ENCODE measurements around the gene FGF8.

DNA sequence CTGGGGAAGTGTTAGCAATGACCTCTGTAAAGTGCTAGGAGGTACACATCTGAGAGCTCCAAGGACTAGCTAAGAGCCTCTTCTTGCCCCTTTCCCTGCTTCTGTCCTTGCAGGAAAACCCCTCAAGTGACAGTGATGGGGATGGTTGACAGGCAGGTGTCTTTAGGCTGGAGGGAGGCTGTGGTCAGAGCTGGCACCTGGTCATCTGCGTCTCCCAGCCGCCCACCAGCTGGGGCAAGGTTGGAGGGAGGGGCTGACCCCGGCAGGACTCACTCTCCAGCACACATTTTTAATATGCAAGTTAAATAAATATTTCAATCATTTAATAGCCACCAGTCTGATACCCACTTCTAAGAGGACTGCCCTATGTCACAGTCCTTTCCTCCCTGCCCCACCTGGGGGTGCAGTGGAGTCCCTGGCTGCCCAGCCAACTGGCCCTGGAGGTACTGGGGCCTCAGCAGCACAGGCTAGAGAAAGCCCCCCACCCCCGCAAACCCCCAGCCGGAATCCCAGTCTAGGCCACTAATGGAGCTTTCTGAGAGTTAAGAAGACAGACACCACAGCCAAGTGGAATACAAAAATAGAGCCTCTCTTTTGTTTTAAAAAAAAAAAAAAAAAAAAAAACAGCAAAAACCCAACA, 6.3 kb downstream of the FGF8 start:
- TF ChIP-seq, protein P1, sequence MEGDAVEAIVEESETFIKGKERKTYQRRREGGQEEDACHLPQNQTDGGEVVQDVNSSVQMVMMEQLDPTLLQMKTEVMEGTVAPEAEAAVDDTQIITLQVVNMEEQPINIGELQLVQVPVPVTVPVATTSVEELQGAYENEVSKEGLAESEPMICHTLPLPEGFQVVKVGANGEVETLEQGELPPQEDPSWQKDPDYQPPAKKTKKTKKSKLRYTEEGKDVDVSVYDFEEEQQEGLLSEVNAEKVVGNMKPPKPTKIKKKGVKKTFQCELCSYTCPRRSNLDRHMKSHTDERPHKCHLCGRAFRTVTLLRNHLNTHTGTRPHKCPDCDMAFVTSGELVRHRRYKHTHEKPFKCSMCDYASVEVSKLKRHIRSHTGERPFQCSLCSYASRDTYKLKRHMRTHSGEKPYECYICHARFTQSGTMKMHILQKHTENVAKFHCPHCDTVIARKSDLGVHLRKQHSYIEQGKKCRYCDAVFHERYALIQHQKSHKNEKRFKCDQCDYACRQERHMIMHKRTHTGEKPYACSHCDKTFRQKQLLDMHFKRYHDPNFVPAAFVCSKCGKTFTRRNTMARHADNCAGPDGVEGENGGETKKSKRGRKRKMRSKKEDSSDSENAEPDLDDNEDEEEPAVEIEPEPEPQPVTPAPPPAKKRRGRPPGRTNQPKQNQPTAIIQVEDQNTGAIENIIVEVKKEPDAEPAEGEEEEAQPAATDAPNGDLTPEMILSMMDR (conservative IDR thresholded peaks at IDR 0.05): no peak
- TF ChIP-seq EZH2 (IDR thresholded peaks at IDR 0.05; ENCODE audit: low read depth): no peak
